ENCODE measurements around the gene HSPA9. TPM values are rescaled to one million over a fixed set of nuclear protein-coding genes. Genes with fewer than 3 reads are reported as not detected.

Gene HSPA9
- total RNA-seq, 1 experiment from 2014 or later = 805 TPM

DNA sequence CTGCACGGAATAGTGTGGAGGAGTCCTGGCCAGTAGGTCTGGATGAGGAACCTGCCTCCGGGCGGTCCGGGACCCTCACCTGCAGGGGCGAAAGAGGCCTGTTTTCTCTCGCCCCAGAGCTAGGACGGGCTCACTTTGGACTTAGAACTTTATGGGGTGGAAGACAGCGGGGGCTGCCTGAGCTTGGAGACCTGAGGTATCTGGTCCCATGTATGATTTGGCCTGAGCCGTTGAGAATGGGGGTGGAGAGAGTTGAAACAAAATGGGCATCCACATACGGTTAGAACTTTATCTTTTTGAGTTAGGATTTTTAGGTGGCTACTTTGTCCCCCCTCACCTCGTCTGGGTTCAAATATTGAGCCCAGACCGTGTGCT, 31.5 kb downstream of the HSPA9 start:
- no peak for DNase-seq (ENCODE audit: low read depth, low spot score)
- in situ Hi-C loops (cut with HindIII; ENCODE audit: low pct_unique_long_range_greater_than_20kb, low sequenced_read_pairs) = no loop called here

DNA sequence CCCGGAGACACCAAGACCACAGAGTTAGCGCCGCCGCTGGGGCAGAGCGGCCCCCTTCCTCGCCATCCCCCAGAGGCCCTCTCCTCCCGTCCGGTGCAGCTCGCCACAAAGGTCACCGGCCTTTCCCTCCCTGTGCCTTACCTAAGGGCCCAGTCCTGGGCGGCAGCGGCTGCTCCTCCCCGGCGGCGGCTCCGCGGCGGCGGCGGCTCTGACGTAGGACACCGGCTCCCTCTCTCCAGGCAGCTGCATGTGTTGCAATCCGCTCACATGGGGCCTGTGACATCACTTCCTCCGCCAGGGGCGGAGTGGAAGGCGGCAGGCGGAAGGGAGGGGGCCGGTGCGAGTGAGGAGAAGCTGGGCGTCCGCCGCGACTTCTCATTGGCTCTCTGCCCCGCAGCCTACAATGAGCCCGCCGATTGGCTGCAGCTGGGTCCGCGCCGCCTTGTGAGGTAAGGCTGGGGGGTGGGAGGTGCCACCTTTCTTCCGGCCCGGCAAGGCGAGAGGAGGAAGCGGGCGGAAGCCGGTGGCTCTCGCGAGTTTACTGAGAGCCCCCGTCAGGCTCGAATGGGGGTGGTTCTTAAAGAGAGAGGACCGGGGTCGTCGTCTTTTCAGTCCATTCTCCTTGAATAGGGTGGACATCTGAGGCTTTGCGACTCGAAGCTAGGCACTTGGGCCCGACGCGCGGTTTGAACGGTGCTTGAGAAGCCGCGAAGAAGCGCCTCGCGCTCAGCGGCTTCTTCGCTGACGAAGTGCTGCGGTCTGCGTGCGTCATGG, 32.1 kb downstream of the HSPA9 start, which contains the start of gene ETF1:
Gene ETF1, minus strand, starts transcription at position 281 of the 774 bp plus-strand sequence. CDS start 318 bp downstream, outside the sequence.
- in situ Hi-C loops (cut with HindIII; ENCODE audit: low pct_unique_long_range_greater_than_20kb, low sequenced_read_pairs) = no loop called here
- peak; percentile 99 for DNase-seq (ENCODE audit: low read depth, low spot score)

DNA sequence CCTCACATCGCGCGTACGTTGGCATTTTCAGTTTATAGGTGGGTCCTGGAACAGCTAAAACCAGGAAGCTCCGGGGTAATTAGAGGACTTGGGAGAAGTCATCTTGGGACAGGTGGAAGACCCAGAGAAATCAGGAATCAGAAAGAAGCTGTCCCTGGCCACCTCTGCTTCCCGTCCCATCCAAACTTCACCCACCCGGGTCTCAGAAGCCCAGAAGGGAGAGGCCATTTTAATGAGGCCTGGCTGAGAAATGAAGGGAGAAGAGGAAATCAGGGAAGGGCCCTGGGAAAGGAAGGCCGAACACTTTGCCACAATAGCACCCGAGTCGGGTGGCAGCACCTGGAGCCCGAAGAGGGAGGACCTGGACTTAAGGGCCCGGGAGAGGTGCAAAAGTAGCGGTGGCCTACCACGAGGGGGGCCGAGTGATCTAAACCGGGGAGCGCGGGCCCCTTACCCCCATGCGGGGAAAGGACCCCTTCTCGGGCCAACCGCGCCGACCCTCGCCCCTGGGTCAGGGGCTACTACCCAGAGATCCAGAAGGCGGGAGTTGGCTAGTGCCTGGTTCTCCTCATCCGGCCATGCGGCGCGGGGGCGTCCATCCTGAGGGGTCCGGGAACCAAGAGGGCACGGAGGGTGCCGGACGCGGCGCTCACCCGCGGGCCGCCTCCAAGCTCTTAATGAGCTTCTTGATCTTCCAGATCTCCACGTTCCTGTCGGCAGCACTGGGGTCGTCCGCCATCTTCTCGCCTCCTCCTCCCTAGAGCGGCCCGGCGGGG, 32.8 kb downstream of the HSPA9 start:
- in situ Hi-C loops (cut with HindIII; ENCODE audit: low pct_unique_long_range_greater_than_20kb, low sequenced_read_pairs) = no loop called here
- no peak for DNase-seq (ENCODE audit: low read depth, low spot score)

DNA sequence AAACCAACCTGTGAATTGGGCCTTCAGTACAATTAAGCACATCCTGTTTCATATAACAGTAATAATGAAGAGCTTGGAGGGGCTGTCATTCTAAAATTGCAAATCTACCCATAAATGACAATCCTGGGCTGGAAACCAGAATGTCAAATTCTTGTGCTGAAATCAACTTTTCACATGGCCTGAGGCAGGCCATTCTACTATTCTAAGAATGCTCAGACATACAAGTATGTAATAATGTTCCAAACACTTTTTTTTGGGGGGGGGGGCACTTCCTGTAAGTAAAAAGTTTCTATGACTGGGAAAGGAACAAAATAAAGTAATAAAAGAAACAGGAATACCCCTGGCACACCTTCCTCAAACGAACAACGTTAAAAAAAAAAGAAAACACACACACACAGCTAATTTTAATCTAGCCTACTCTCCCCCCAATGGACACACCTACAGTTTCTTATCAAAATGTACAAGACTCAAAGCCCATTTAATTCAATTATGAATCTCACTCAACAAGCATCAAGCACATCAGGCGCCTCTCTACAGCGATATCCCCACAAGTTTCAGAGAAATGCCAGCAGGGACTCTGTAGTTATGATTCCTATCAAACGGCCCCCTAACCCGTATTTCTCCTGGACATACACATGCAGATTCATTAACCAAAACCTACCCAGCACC, 33.6 kb downstream of the HSPA9 start:
- in situ Hi-C loops (cut with HindIII; ENCODE audit: low pct_unique_long_range_greater_than_20kb, low sequenced_read_pairs) = no loop called here
- DNase-seq (ENCODE audit: low read depth, low spot score) = no peak

DNA sequence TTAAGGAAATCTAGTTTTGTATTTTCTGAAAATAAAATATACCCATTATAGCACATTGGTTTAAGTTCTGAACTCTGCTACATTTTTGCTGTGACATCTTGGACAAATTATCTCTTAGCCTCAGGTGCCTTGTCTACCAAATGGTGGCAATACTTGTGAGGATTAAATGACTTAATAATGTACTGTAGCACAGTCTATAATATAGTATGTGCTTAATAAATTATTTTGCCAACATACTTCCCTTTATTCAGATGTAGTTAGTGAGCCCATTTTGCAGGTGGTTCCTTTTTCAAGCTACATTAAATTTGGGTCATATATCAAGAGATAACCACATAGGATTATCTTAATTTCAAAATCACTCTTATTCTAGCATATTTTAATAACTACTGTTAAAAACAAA, 35.4 kb downstream of the HSPA9 start:
- in situ Hi-C loops (cut with HindIII; ENCODE audit: low pct_unique_long_range_greater_than_20kb, low sequenced_read_pairs) = no loop called here

DNA sequence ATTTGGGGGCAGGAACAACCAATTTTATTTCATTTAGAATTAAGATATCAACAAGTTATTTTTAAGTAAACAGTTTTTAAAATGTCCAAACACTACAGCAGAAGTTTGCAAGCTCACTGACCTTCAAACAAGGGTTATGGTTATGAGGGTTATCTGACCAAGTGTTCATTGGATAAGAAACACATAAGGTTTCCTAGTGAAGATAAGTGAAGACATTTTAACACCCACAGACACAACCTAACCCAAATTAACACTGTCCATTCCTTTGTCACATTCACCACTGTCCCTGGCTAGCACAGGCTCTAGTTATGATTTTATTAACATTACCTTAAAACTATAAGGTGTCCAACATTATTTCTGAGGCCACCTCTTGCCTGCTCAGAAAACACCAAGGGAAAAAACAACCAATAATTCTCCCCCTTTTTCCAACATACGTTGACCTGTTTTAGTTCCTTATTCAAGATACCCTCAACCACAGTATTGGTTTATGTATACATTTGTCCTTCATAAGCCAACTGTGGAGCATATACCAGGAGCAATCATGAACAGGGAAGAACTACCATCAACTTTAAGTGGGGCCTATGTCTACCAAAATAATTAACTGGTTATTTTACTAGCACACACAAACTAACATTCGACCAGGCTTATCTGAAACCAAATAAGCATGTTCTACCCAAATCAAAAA, 36.1 kb downstream of the HSPA9 start:
- DNase-seq (ENCODE audit: low read depth, low spot score) = no peak
- in situ Hi-C loops (cut with HindIII; ENCODE audit: low pct_unique_long_range_greater_than_20kb, low sequenced_read_pairs) = no loop called here

More for the DNA sequence above, 35.4 kb downstream of the HSPA9 start:
- no peak for DNase-seq (ENCODE audit: low read depth, low spot score)

DNA sequence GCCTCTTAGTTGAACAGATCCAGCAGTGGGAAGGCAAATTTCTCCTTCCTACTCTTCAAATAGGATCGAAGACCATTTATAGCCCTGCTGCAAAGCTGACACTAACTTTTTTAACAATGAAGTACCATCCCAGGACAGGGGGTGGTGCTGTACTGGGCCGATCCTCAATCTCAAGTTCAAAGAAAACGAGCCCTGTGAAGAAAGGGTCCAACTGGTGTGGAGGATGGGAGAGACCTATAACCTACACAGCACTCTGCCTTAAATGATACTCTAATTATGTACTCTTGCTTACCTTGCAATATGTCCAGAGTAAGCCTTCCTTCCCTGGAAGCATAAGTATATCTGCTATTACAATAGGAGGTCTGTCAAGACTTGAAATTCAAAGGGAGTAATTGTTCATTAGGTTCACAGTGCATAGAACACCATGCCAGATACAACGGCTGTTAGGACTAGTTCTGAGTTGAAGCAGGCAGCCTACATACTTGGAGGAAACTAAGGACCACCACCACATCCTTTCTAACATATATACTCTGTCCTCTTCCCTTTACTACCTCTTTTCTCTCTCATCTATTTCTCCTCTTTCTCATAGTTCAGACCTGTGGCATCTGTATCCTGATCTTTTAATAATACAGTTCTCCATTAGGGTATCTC, 38.4 kb downstream of the HSPA9 start:
- in situ Hi-C loops (cut with HindIII; ENCODE audit: low pct_unique_long_range_greater_than_20kb, low sequenced_read_pairs) = no loop called here
- peak; percentile 82 for DNase-seq (ENCODE audit: low read depth, low spot score)

DNA sequence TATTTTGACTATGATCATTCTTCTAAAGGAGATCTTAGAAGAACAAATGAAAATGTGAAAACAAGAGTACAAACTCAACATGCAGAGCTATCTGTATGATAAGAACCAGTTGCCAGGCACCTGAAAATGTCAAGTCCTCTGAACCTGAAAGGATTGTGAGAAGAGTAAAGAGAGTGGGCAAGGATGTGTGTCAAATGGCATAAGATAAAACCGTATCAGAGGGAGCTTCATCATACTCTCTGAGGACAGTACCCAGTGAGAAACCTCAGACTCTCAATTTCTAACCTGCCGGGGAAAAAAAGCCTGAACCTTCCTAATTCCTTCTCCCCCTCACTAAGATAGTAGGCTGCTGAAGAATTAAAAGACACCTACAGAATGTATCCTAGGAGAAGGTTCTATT, 39.0 kb downstream of the HSPA9 start:
- in situ Hi-C loops (cut with HindIII; ENCODE audit: low pct_unique_long_range_greater_than_20kb, low sequenced_read_pairs) = no loop called here
- DNase-seq (ENCODE audit: low read depth, low spot score) = no peak

DNA sequence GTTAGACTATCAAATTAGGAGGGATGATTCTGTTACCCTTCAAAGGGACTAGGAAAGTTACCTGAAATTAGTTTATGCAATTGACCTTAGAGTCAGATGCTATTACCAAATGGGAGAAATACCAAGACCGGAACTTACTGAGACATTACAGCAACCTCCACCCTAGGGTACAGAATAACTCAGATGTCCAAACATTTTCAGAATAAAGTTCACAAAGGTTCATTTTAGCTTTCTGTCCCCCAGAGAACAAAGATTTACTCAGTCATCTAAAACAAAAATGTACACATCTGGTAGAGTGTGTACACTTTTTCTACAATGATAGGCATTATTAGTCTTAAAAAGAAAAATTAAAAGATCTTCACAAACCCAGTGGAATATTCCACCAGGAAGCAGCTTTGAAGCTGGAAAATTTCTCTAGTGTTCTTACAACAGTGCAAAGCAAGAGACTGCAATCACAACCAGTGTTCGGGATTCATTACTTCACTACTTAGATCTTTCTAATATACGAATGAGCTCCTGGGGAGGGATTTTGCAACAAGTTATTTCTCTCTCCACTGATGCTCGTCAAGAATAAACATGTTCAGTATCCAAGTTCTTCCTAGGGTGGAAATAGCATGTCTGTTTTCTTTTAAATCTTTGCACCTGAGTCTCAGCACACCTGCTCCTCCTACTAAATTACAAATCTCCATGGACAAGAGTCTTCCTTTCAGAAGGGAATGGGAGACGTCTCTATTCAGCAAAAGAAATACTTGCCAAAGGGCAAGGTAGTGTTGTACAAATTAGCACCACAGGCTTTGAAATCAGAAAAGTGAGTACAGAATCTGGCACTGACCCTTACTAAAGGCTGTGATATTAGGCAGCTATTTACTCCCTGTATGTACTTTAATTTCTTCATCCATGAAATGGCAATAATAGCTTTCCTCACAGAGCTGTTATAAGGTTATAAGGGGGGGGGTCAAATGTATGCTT, 40.9 kb downstream of the HSPA9 start:
- in situ Hi-C loops (cut with HindIII; ENCODE audit: low pct_unique_long_range_greater_than_20kb, low sequenced_read_pairs) = no loop called here
- DNase-seq (ENCODE audit: low read depth, low spot score) = no peak

DNA sequence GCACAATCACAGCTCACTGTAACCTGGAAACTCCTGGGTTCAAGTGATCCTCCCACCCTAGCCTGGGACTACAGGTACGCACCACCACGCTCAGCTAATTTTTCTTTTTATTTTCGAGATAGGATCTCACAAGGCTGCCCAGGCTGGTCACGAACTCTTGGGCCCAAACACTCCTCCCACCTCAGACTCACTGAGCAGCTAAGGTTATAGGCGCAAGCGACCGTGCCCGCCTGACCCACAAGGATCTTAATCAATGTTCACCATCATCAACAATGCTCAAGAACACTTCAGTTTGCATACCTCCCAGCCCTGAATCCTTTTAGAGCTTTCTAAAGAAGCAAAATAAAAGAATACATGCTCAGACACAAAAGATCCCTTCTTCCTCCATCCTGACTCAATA, 45.4 kb downstream of the HSPA9 start:
- DNase-seq (ENCODE audit: low read depth, low spot score) = no peak
- in situ Hi-C loops (cut with HindIII; ENCODE audit: low pct_unique_long_range_greater_than_20kb, low sequenced_read_pairs) = no loop called here

DNA sequence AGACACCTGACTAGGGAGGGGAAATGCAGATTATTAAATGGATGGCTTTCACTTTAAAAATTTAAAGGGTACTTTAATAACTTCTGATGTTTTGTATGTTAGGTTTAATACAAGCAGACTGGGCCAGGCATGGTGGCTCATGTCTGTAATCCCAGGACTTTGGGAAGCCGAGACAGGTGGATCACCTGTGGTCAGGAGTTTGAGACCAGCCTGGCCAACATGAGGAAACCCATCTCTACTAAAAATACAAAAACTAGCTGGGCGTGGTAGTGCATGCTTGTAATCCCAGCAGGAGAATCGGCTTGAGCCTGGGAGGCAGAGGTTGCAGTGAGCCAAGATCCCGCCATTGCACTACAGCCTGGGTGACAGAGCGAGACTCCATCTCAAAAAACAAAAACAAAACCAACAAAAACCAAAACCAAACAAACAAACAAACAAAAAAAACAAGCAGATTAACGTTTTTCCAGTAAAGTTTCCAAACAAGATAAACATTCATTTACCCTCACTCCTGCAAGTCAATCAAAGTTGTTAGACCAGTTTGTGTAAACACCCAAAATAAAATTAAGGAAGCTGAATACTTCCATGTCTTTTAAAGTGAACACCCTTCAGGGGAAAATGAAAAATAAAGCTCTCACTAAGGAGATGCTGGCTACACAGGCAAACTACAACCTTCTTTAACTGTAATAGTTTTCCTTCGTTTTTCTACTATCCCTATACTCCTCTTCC, 46.3 kb downstream of the HSPA9 start:
- in situ Hi-C loops (cut with HindIII; ENCODE audit: low pct_unique_long_range_greater_than_20kb, low sequenced_read_pairs) = no loop called here
- no peak for DNase-seq (ENCODE audit: low read depth, low spot score)

DNA sequence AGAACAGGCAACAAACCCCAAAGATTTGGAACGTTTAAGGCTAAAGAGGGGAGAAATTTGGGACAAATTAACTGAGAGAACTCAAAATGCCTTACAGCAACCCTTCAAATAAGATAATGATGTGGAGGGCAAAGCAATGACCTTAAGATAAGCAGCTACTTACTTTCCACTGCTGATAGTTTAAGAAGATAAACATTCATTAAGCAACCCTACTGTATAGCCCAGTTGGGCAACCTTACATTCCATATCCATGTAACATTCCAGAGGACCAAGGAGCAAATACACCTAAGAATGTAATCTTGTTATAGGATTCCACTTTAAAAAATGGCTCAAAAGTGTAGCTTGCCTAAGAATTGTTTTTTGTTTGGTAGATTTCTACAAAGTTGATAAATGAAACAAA, 47.0 kb downstream of the HSPA9 start:
- no peak for DNase-seq (ENCODE audit: low read depth, low spot score)
- in situ Hi-C loops (cut with HindIII; ENCODE audit: low pct_unique_long_range_greater_than_20kb, low sequenced_read_pairs) = no loop called here

DNA sequence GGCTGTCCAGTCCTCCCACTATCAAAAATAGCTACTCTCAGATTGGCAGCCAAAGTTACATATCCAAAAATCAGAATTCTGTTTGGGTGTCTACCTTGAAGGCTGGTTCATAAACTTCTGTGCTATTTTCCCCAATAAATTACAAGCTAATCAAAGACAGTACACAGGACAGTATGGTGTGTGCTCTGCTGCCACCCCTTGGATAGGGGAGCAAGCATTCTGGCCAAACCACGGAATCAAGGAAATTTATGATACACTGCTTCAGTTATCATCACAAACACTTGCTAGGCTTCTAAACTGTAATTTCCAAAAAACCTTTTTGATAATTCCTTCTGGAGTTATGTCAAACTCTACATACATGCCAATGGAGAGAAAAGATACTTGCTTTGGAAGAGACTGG, 48.0 kb downstream of the HSPA9 start:
- in situ Hi-C loops (cut with HindIII; ENCODE audit: low pct_unique_long_range_greater_than_20kb, low sequenced_read_pairs) = no loop called here
- no peak for DNase-seq (ENCODE audit: low read depth, low spot score)

DNA sequence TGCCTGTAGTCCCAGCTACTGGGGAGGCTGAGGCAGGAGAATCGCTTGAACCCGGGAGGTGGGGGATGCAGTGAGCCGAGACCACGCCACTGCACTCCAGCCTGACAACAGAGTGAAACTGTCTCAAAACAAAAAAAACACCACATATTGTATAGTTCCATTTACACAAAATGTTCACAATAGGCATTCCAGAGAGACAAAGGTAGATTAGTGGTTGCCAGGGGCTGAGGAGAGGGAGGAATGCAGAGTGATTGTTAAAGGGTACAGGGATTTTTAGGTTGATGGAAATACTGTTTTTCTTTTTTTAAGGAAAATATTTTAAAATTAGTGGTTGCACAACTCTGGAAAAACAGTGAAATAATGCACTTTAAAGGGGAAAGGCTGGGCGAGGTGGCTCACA, 51.8 kb downstream of the HSPA9 start:
- in situ Hi-C loops (cut with HindIII; ENCODE audit: low pct_unique_long_range_greater_than_20kb, low sequenced_read_pairs) = no loop called here
- DNase-seq (ENCODE audit: low read depth, low spot score) = no peak

DNA sequence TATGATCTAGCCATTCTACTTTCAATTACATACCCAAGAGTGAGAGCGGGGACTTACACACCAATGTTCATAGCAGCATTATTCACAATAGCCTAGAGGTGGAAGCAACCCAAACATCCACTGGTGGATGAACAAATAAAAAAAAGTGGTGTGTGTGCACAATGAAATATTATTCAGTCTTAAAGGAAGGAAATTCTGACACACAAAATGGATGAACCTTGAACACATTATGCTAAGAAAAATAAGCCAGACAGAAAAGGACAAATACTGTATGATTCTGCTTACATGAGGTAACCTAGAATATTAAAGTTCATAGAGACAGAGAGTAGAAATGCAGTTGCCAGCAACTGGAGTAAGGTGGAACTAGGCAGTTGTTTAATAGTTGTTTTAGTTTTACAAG, 54.2 kb downstream of the HSPA9 start:
- in situ Hi-C loops (cut with HindIII; ENCODE audit: low pct_unique_long_range_greater_than_20kb, low sequenced_read_pairs) = no loop called here

DNA sequence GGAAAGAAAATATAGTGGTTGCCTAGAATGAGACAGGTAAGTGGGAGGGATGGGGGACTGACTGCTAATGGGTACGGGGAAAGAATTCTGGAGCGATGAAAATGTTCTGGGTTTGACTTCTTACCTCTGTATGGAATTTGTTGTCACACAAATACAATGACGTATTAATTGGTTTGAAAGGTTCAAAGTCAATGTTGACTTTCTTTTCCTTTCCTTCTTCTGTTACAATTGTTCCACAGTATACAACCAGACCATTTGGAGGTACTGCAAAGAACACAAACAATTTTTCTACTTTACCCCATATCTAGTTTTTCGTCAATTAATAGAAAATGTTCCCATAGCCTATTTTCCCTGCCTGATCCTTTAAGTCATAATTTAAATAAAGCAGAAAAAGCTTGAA, 57.8 kb downstream of the HSPA9 start:
- no peak for DNase-seq (ENCODE audit: low read depth, low spot score)
- in situ Hi-C loops (cut with HindIII; ENCODE audit: low pct_unique_long_range_greater_than_20kb, low sequenced_read_pairs) = no loop called here

More for the DNA sequence above, 54.2 kb downstream of the HSPA9 start:
- no peak for DNase-seq (ENCODE audit: low read depth, low spot score)
